GM18873 (cell line): ENCODE results near the gene PPRC1.
"Not testable (repeated sequence)": the region's sequence is repeated elsewhere in the genome, so short reads cannot be mapped to it uniquely, and the experiment has no call there.

Experiments used
- ATAC-seq: cut with Tn5 transposase; IDR thresholded peaks from one replicate; pipeline ENCODE4 v1.9.1; 2021; ENCODE audit warnings: mild to moderate bottlenecking, moderate library complexity, moderate number of reproducible peaks; ENCODE audit not compliant: unreplicated experiment, low FRiP score

The PPRC1 gene

GRCh38 chr10:102188941-102189898 is 56.4 kb downstream of the PPRC1 start:
- ATAC-seq = not testable (repeated sequence)

- no peak for ATAC-seq
These were observed 59.1 kb downstream of the PPRC1 start for GRCh38 chr10:102191956-102192355.

GRCh38 chr10:102195296-102195870 is 62.5 kb downstream of the PPRC1 start:
- ATAC-seq = no peak

GRCh38 chr10:102196893-102197292 is 64.1 kb downstream of the PPRC1 start:
- no peak for ATAC-seq

GRCh38 chr10:102198027-102198426 is 65.2 kb downstream of the PPRC1 start:
- no peak for ATAC-seq
